Umbilical cord (tissue), 2 donors: ENCODE results near the gene LIMS2. TPM values are rescaled to one million over a fixed set of nuclear protein-coding genes. Genes with fewer than 3 reads are reported as not detected.

Experiments
- DNase-seq: peaks from one replicate; pipeline ENCODE4 v3.0.0-alpha.2; 2015; ENCODE audit warnings: low spot score
- total RNA-seq: library from RNA; depleted of rRNA; stranded (reverse); fragments of >200 nt; gene quantifications from one replicate; pipeline ENCODE4 v1.2.3, GENCODE V29; 2014; ENCODE audit warnings: low replicate concordance; ENCODE audit not compliant: insufficient read depth

Gene LIMS2, protein sequence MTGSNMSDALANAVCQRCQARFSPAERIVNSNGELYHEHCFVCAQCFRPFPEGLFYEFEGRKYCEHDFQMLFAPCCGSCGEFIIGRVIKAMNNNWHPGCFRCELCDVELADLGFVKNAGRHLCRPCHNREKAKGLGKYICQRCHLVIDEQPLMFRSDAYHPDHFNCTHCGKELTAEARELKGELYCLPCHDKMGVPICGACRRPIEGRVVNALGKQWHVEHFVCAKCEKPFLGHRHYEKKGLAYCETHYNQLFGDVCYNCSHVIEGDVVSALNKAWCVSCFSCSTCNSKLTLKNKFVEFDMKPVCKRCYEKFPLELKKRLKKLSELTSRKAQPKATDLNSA
- 30.6 TPM for total RNA-seq

DNA sequence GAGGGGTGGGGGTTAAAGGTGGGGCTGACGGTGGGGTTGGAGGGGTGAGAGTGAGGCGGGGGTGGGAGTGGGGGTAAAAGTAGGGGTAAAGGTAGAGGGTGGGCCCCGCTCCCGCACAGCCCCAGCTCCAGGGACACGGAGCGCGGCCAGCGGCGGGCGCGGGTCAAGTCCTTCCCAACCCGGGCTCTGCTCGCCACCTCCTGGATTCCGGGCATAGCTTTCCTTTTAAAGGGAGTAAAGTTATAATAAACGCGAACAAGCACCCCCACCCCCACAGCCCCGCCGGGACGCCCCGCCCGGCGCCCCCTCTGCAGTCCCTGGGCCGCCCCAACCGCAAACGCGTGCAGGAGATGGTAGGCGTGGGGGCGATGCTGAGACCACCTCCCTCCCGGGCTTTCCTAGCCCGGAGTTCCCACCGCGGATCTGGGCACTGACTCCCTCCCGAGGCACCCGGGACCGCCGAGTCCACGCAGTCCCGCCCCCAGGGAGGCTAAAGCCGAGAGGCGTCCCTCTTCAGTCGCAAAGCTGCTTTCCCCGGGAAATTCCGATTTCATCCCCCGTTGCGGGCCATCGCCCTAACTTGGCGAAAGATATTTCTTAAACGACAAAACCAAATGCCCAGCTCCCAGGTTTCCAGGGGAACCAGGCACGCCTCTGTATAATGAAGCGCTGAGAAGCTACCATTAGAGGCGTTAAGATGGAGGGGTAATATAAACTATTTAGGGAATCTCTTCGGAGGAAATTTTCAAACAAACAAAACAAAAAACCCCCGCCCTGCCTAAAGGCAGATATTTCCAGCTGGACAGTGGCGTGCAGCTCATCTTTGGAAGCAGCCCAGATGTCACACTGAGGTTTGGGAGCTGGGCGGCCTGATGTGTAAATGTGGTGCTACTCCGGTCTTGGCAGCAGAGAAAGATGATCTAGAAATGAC, at the start of gene LIMS2:
Gene LIMS2 (minus strand): TSS at position 200 of the 931 bp plus-strand sequence. CDS start 506 bp downstream, outside the sequence.
- peak; percentile 51 for DNase-seq

- DNase-seq: no peak
These were observed 47.5 kb upstream of the LIMS2 start for GRCh38 chr2:127722807-127723206.

- DNase-seq: no peak
These were observed 46.6 kb upstream of the LIMS2 start for GRCh38 chr2:127721978-127722355.

- no peak for DNase-seq
These were observed 46.1 kb upstream of the LIMS2 start for GRCh38 chr2:127721311-127721977.

- DNase-seq: no peak
These were observed 44.2 kb upstream of the LIMS2 start for GRCh38 chr2:127719301-127720218.

DNA sequence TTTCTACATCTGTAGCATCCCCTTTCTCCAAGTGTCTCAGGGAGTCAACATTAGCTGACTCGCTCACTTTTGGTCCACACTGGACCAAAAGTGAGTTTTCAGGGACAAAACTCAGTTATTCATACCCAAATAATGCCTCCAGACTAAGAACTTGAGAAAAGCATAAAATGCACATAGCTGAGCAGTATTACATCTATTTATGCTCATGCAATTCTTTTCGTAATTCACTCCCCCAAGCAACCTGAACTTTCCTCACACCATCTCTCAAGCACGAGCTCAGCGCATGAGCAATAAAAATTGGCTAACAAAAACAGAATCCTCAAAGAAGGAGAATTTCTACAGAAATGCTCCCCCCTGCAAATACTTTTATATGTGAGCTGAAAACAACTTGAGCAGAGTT, 42.9 kb upstream of the LIMS2 start:
- no peak for DNase-seq

- no peak for DNase-seq
These were observed 40.6 kb upstream of the LIMS2 start for GRCh38 chr2:127715778-127716449.

DNA sequence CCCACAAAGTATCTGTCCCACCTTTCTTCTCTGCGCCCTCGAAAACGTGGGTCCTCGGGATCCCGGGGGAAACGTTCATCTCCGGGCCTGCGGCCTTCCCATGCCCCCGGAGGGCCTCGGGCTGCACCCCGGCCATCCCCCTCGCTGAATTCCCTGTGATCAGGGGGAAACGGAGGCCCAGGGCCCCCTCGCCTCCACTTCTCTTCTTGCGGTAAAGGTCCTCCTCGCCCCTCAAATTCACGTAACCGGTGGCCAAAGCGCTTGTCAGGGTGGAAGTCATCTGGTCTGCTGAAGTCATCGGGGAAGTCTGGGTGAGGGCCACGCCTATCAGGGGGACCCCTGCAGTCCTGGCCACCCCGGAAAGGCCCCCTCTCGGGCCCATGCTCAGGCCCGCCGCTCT, 38.2 kb upstream of the LIMS2 start:
- DNase-seq: no peak

GRCh38 chr2:127712999-127713398, 37.7 kb upstream of the LIMS2 start:
- no peak for DNase-seq

- no peak for DNase-seq
These were observed 34.0 kb upstream of the LIMS2 start for GRCh38 chr2:127709336-127709735.

DNA sequence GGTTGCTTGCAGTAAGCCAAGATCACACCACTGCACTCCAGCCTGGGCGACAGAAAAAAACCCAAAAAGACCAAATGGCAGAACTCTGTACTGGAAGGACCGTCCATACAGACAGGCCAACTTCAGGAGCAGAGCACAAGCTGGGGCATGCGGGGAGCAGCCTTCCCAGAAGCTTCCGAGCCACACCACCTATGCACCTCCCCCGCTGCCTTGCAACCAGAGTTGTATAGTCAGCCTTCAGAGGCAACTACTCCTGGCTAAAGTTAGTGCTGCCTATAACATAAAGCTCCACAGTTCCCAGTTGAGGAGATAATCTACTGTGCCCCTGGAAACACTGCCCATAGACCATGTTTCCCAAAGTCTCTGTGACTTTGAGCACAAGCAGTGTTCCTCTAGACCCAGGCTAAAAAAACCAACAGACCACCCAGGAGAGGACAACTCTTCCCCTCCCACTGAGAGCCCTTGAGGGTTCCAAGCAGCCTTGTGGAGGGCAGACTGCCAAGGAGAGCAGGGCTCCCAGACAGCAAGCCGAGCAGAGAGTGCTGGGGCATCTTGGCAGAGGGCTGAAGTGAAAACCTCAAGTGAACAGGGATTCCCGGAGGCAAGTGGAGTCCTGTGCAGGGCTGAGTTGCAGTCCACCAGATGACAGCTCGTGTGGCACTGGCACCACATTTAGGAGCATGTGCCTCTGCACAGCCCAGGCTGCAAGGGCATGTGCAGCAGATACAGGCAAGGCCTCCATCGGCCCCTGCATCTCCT, 32.7 kb upstream of the LIMS2 start:
- DNase-seq: peak; percentile 49

- no peak for DNase-seq
These were observed 31.1 kb upstream of the LIMS2 start for GRCh38 chr2:127706215-127706990.

DNA sequence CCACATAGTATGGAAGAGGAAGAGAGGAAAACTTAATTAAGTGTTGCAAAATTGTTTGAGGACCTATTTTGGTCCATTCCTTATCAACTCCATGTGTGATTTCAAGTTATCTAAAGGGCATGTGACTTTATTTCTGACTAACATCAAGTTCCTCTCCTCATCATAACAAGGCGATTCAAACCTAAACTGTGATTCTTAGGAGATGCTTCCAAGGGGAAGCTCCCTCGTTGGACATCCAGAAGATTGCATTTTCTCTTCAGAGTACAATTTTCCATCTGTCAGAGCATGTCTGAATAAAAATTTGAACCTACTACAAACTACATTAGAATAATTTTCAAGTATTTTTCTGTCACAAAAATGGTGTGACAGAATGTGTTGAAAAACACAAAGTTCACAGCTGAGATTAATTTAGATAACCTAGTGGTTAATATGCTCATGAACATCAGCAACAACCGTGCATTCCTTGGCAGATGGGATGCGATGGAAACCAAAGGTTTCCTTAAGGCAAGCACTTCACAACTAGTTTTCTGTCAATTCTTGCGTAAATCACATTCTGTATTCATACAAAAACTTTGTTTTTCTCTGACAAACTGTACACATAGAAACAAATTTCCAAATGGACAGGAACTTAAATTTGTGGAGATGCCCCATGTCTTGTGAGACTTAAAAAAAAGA, 30.2 kb upstream of the LIMS2 start:
- DNase-seq: no peak

DNA sequence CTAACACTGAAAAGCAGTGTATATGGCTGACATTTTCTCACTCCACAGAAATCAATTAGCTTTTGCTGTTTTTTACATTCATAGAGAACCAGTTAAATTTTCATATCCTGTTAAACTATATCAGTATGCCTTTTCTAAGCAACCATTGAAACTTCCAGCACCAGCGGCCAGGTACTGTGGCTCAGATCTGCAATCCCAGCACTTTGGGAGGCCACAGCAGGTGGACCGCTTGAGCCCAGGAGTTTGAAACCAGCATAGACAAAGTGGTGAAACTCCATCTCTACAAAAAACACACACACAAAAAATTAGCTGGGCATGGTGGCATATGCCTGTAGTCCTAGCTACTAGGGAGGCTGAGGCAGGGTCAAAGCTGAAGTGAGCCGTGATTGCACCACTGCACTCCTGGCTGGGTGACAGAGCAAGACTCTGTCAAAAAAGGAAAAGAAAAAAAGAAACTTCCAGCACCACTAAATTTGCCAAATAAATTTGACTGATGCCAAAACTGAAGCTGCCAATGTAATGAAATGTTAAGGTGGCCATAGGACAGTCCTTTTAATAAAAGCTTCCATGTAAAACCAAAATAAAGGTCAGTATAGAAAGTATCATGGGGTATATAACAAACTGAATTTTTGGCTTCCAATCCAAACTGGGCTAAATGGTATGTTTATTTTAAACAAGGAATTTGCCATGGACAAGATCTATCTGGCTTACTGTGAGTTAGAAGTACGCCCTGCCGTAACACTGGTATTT, 29.5 kb upstream of the LIMS2 start:
- DNase-seq: no peak

DNA sequence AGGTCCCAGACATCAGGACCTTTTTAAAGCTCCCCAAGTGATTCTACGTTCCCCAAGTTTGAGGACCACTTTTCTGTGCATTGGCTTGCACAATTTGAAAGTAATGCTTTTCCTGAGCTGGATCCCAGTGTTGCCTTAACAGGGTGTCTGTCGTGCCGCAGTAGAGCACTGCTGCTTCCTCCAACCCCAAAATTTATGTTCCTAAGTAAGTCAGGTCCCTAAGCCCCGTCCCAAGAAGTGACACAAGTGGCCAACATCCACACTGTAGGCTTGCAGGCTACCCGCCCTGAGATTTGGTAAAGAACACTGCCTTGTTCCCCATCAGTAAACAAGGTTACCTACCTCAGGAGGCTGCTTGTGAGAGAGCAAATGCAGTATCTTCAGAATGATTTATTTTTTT, 28.0 kb upstream of the LIMS2 start:
- no peak for DNase-seq

- no peak for DNase-seq
These were observed 27.2 kb upstream of the LIMS2 start for GRCh38 chr2:127702395-127703009.
